Measurements from ENCODE around the gene ZNF536. TPM values are rescaled to one million over a fixed set of nuclear protein-coding genes. Genes with fewer than 3 reads are reported as not detected.
"Not testable (repeated sequence)": the region's sequence is repeated elsewhere in the genome, so short reads cannot be mapped to it uniquely, and the experiment has no call there.

ZNF536 gene
- total RNA-seq, 1 donor from 2014 or later: 28.1 TPM

GRCh38 chr19:30446850-30447552 lies 74.8 kb downstream of the ZNF536 start:
- DNase-seq: no peak

DNA sequence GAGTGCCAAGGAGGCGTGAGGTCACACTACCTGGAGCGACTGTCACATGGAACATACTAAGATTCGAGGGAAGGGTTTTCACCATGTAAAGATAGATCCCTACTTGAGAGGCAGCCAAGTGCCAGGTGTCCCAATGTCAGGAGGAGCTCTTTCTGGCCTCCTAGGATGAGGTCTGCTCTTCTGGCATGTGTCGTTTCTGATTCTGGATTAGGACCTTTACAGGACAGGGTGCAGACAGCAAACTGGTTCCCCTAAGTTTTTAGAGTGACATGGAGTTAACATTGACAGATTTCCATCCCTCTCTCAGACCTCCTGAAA lies 75.3 kb downstream of the ZNF536 start:
- no peak for DNase-seq

GRCh38 chr19:30448386-30449077 lies 76.3 kb downstream of the ZNF536 start:
- no peak for DNase-seq

GRCh38 chr19:30449078-30449590 lies 77.0 kb downstream of the ZNF536 start:
- DNase-seq: no peak

DNA sequence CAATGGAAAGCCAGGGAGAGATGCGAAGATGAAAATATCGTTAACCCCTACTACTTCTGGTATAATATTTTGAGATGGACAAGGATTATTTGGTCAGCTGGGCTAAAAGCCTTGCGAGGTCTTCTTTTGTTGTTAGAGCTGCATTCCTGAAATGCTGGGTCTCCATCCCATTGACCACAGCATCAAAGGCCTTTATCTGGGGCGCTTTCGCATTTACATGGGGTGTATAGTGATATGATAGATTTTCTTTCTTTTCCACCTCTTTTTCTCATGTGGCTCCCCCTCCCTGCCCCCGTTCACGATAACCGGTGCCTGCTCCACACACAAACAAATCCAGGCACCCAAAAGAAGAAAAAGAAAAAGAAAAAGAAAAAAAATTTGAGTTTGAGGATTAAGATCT lies 77.5 kb downstream of the ZNF536 start:
- no peak for DNase-seq

DNA sequence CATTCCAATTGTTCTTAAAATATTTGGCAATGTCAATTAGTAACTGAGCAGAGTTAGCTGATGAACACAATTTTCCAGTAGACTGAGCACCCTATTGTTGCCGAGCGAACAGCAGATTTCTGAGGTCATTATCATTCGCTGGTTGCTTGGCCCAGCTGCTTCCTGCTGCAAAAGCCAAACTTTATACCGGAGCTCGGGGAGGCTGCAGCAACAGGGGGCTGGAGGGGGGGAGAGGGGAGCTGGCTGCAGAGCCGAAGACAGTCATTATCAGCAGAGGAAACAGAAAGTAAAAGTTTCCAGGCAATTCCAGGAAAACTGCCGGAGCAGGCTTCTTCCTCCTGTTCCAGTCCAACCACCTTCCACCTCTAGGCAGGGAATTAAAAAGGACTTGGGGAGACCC lies 77.9 kb downstream of the ZNF536 start:
- peak; percentile 65 for DNase-seq

DNA sequence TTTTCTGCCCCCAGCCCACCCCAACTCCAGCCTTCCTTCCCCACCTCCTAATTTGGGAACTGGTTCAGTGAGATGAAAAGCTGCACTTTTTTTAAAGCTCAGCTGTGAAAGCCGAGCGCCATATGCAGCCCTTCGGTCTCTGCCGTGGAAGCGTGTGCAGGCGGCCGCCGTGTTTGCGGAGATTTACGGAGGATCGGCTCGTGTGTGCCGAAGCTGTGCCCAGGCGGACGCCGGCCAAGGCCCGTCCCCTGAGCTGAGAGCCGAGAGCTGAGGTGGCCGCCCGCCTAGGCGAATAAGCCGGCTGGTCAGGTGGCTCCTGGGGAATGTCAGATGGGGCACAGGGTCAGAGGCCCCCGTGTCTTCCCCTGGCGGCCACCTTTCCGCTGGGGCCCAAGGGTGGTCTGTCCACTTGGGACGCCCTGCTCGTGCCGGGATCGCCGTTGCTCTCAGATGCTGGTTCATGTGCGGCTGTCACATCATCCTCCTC lies 78.7 kb downstream of the ZNF536 start:
- DNase-seq: no peak

GRCh38 chr19:30452931-30453330 lies 80.7 kb downstream of the ZNF536 start:
- DNase-seq: no peak

- no peak for DNase-seq
These were observed 81.6 kb downstream of the ZNF536 start for GRCh38 chr19:30453743-30454142.

GRCh38 chr19:30455881-30456280 lies 83.7 kb downstream of the ZNF536 start:
- no peak for DNase-seq

DNA sequence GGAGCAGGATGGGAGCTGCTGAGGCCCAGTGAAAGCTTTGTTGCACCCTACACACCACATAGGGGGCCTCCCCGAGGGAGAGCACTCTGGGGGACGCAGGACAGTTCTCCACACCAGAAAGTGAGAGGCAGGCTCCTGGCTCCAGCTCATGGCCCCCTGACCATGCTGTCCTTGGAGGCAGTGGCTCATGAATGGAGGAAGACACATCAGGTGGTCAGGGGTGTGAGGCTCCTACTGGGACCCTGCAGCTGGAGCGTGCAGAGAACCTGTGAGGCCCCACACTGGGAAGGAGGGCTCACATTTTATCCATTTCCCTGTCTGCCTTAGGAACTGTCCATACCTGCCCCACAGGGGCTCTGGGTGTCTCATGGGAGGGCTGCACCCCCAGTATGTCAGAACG lies 85.3 kb downstream of the ZNF536 start:
- no peak for DNase-seq

GRCh38 chr19:30459859-30460258 lies 87.7 kb downstream of the ZNF536 start:
- no peak for DNase-seq

DNA sequence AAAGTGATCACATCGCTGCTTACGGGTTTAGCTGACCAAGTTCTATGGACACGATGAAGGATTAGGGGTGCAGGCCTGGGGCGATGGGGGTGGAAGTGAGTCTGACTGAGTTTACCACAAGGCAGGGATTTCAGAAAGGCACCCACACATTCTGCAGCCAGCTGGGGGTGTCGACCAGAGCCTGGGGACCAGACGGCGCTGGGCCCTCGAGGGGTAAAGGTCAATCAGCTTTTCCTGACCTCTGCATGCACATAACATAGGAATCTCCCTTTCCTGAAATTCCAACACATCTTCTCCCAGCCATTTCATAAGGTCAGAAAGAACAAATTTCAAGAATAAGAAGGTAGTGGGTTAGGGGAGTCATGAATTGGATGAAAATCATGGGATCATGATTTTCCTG lies 92.0 kb downstream of the ZNF536 start:
- no peak for DNase-seq

- DNase-seq: not testable (repeated sequence)
These were observed 94.4 kb downstream of the ZNF536 start for GRCh38 chr19:30466598-30466997.

DNA sequence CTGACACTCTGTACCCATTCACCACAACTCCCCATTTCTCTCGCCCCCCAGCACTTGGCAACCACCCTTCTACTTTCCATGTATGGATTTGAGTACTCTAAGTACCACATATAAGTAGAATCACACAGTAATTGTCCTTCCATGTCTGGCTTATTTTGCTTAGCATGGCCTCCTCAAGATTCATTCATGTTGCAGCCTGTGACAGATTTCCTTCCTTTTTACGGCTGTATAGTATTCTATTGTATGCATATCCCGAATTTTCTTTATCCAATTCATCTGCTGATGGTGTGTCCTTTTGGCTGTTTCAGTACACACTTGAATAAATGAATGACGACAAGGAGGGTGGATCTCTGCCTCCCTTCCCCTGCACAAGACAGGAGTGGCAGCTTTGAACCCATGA lies 95.1 kb downstream of the ZNF536 start:
- DNase-seq: no peak

DNA sequence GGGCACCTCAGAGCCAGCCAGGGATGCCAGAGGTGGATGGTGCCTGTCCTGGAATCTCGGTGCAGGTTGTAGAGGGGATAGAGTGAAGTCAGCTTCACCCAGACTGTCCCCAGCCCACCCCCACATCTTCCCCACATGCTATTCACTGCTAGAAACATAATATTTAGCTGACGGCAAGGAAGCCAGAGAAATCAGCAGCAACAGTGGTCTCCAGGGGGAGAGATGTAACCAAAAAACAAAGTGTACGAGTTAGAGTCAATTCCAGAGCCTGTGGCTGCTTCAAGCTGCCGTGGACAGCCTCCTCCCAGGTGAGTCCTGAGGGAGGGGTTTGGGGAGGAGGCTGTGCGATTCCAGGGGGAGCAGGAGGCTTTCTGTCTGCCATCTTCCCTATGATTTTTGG lies 97.6 kb downstream of the ZNF536 start:
- no peak for DNase-seq

- DNase-seq: no peak
These were observed 99.3 kb downstream of the ZNF536 start for GRCh38 chr19:30471441-30471840.

GRCh38 chr19:30473334-30473867 lies 101.2 kb downstream of the ZNF536 start:
- no peak for DNase-seq

DNA sequence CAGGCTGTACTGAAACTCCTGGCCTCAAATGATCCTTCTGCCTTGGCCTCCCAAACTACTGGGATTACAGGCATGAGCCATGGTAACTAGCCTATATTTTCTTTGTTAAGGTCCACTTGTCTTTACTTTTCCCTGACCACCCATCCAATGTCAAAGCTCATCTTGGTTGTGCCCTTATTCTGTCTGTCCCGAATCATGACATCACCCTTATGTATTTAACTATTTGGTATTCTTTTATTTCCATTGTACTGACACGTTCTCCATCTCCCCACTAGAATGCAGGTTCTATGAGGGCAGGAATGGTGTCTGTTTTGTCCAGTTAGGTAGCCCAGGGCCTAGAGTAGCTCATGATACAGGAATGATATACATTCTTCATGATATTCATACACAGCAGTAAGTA lies 104.8 kb downstream of the ZNF536 start:
- DNase-seq: no peak

DNA sequence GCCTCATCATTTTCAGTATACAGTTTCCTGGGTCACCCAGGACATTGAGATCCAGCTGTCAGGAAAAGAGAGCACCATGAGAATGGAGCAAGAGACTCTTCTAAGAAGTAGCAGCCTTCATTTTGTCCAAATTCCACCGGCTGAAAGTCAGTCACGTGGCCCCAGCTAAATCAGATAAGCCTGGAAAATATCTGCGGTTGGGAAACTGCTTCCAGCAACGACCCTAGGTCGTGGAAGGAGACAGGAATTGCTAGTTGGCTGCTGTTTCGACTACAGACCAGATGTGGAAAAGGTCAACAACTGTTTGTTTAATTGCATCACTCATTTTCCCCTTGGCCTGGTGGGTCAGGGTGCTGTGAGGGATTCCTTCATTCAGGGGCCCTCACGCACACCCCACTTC lies 107.0 kb downstream of the ZNF536 start:
- no peak for DNase-seq

GRCh38 chr19:30480097-30480496 lies 107.9 kb downstream of the ZNF536 start:
- no peak for DNase-seq

DNA sequence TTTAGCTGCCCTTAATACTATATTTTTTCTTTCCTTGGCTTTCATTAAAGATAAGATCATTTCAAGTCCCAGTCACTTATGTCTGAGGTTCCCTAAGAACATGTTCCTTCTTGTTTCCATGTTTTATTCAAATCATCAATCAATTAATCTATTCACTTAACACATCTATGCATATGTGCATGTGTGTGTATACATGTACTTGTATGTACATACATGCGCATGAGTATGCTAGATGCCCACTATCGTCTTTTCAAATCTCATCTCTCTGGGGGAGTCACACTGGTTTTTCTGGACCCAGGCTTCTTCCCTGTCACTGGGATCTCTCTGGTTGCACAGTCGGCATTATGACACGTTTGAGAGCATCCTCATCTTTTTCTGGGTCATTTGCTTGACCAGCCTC lies 108.9 kb downstream of the ZNF536 start:
- no peak for DNase-seq

DNA sequence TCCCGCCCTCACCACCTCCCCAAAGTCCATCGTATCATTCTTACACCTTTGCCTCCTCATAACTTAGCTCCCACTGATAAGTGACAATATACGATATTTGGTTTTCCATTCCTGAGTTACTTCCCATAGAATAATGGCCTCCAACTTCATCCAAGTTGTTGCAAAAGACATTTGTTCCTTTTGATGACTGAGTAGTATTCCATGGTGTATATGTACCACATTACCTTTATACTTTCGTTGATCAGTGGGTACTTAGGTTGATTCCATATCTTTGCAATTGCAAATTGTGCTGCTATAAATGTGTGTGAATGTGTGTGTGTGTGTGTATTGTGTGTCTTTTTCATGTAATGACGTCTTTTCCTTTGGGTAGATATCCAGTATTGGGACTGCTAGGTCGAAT lies 109.6 kb downstream of the ZNF536 start:
- DNase-seq: no peak

DNA sequence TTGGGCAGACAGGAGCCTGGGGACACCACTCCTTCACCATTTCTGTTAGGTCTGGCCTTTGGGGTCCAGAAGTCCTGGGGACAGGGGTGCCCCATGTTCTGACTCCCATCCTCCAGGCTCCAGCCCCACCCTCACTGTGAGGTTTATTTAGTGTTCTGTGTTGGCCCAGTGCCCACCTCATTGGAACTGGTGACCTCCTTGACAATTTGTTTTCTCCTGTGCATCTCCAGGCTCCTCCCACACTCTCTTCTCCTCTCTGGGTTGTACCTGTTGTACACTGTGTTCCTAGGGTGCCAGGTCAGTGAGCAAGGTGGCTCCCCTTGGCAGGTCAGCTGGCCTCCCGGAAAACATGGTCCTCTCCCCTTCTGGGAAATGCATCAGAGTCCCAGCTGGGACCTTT lies 110.8 kb downstream of the ZNF536 start:
- DNase-seq: no peak

All from occipital lobe (tissue), 2 donors.